H1 (cell line): ENCODE data around the gene DCX. TPM values are rescaled to one million over a fixed set of nuclear protein-coding genes. Genes with fewer than 3 reads are reported as not detected.

Experiments
- CTCF ChIA-PET: fragments of 300-600 bp; sonication (Branson Sonifier 250); formaldehyde crosslinking; loops from one replicate; lab custom pipeline; 2021; ENCODE audit not compliant: partially characterized antibody; lab: Charles Lee
- POLR2A ChIA-PET: fragments of 300-600 bp; sonication (Branson Sonifier 250); formaldehyde crosslinking; loops from one replicate; lab custom pipeline; 2021; ENCODE audit warnings: inconsistent platforms; ENCODE audit not compliant: partially characterized antibody; lab: Charles Lee
- DNase-seq, 2 experiments: peaks; one replicate each; pipeline versions ENCODE4 v3.0.0 to v3.0.0-alpha.2; 2010 to 2022; ENCODE audit warnings: low spot score in 2 of 2, low read depth in 1 of 2, mixed read lengths in 1 of 2
- FAIRE-seq: peaks from 2 replicates; lab custom pipeline; 2011; peaks lifted over from hg19 to GRCh38; lab: Jason Lieb, UNC
- H2AFZ ChIP-seq: 2 replicates; pipeline ENCODE4 v1.8.1; 2012; ENCODE audit warnings: low read length, inconsistent platforms
- H2AK5ac ChIP-seq: 2 replicates; pipeline ENCODE4 v1.6.1; 2013; ENCODE audit warnings: low read depth, low read length
- H2BK120ac ChIP-seq: replicated peaks from 2 replicates; pipeline ENCODE3; 2013; ENCODE audit warnings: low read depth, low read length, inconsistent platforms
- H2BK12ac ChIP-seq: 2 replicates; pipeline ENCODE4 v1.6.1; 2013; ENCODE audit warnings: low read depth, low read length
- H2BK15ac ChIP-seq: 2 replicates; pipeline ENCODE4 v1.6.1; 2013; ENCODE audit warnings: low read length
- H2BK20ac ChIP-seq: 2 replicates; pipeline ENCODE4 v1.6.1; 2013; ENCODE audit warnings: low read length
- H2BK5ac ChIP-seq: 2 replicates; pipeline ENCODE4 v1.6.1; 2013; ENCODE audit warnings: low read depth, low read length
- H3K14ac ChIP-seq: 2 replicates; pipeline ENCODE4 v1.6.1; 2013; ENCODE audit warnings: inconsistent platforms; ENCODE audit not compliant: insufficient read length
- H3K18ac ChIP-seq: 2 replicates; pipeline ENCODE4 v1.6.1; 2013; ENCODE audit warnings: low read length; ENCODE audit errors: extremely low read depth
- H3K23ac ChIP-seq: 2 replicates; pipeline ENCODE4 v1.6.1; 2013; ENCODE audit warnings: inconsistent platforms; ENCODE audit not compliant: insufficient read length
- H3K23me2 ChIP-seq: 2 replicates; pipeline ENCODE4 v1.6.1; 2013; ENCODE audit warnings: low read depth, low read length
- H3K27ac ChIP-seq: 2 replicates; pipeline ENCODE4 v1.6.1; 2011; ENCODE audit warnings: low read depth, low read length, inconsistent platforms
- H3K27me3 ChIP-seq, 4 experiments: replicated peaks in 1 of 4; 1 replicate in 1 of 4; 2 replicates in 3 of 4; pipeline versions ENCODE4 v1.6.1 to v1.8.1; 2011 to 2013; ENCODE audit warnings: low read length in 3 of 4, mild to moderate bottlenecking in 3 of 4, inconsistent platforms in 2 of 4, mixed read lengths in 2 of 4, moderate library complexity in 1 of 4; ENCODE audit not compliant: control insufficient read depth in 3 of 4, insufficient read depth in 3 of 4; ENCODE audit errors: extremely low read depth in 1 of 4
- H3K36me3 ChIP-seq, 4 experiments: 2 replicates each; pipeline versions ENCODE4 v1.6.1 to v1.8.1; 2011 to 2013; ENCODE audit warnings: mild to moderate bottlenecking in 4 of 4, low read length in 3 of 4, moderate library complexity in 2 of 4, control low read depth in 1 of 4, inconsistent platforms in 1 of 4; ENCODE audit not compliant: insufficient read depth in 4 of 4, control insufficient read depth in 2 of 4
- H3K4ac ChIP-seq: replicated peaks from 2 replicates; pipeline ENCODE3; 2013; ENCODE audit warnings: low read length, low read depth, mixed read lengths, inconsistent platforms; ENCODE audit not compliant: insufficient read length
- H3K4me1 ChIP-seq, 4 experiments: replicated peaks in 1 of 4; 1 replicate in 1 of 4; 2 replicates in 3 of 4; pipeline versions ENCODE4 v1.6.1 to v1.8.1; 2011 to 2013; ENCODE audit warnings: low read length in 3 of 4, inconsistent platforms in 2 of 4, mixed read lengths in 1 of 4; ENCODE audit not compliant: insufficient read depth in 4 of 4, control insufficient read depth in 3 of 4
- H3K4me2 ChIP-seq, 2 experiments: 2 replicates each; pipeline versions ENCODE4 v1.6.1 to v1.8.1; 2011 to 2013; ENCODE audit warnings: low read depth in 2 of 2, low read length in 2 of 2, control low read depth in 1 of 2, inconsistent platforms in 1 of 2, mild to moderate bottlenecking in 1 of 2; ENCODE audit not compliant: insufficient read depth in 1 of 2
- H3K4me3 ChIP-seq, 4 experiments: fragments of 200-600, 300-600 bp in 1 of 4; sonication (generic), shearing (Covaris generic), sonication (Bioruptor Twin) in 1 of 4; 2 replicates each; pipeline versions ENCODE4 v1.5.1 to v1.8.1; 2011 to 2016; ENCODE audit warnings: low read length in 4 of 4, low read depth in 3 of 4, control low read depth in 2 of 4, inconsistent platforms in 2 of 4, mild to moderate bottlenecking in 2 of 4, mixed read lengths in 1 of 4, moderate library complexity in 1 of 4; ENCODE audit not compliant: insufficient read depth in 2 of 4; ENCODE audit errors: extremely low read depth in 1 of 4
- H3K56ac ChIP-seq: replicated peaks from 2 replicates; pipeline ENCODE3; 2013; ENCODE audit warnings: low read depth, mild to moderate bottlenecking, mixed read lengths, low read length, inconsistent platforms; ENCODE audit not compliant: insufficient read length
- H3K79me1 ChIP-seq: 2 replicates; pipeline ENCODE4 v1.6.1; 2013; ENCODE audit warnings: low read depth, low read length, control low read depth
- H3K79me2 ChIP-seq, 2 experiments: 2 replicates each; pipeline versions ENCODE4 v1.6.1 to v1.8.1; 2012 to 2013; ENCODE audit warnings: low read length in 2 of 2, mild to moderate bottlenecking in 2 of 2, inconsistent platforms in 1 of 2; ENCODE audit not compliant: insufficient read depth in 2 of 2, control insufficient read depth in 1 of 2
- H3K9ac ChIP-seq, 4 experiments: replicated peaks in 1 of 4; 1 replicate in 1 of 4; 2 replicates in 3 of 4; pipeline versions ENCODE4 v1.6.1 to v1.8.1; 2011 to 2013; ENCODE audit warnings: low read depth in 3 of 4, low read length in 3 of 4, control low read depth in 2 of 4, mild to moderate bottlenecking in 2 of 4, moderate library complexity in 2 of 4, inconsistent platforms in 1 of 4; ENCODE audit errors: extremely low read depth in 1 of 4
- H3K9me3 ChIP-seq, 2 experiments: 2 replicates each; pipeline versions ENCODE4 v1.6.1 to v1.8.1; 2012 to 2013; ENCODE audit warnings: mild to moderate bottlenecking in 2 of 2, moderate library complexity in 2 of 2, control low read depth in 1 of 2, inconsistent platforms in 1 of 2, low read depth in 1 of 2, low read length in 1 of 2, mixed read lengths in 1 of 2; ENCODE audit not compliant: insufficient read depth in 2 of 2
- H4K20me1 ChIP-seq, 2 experiments: replicated peaks in 1 of 2; 2 replicates each; pipeline versions ENCODE3 to v1.8.1; 2011 to 2013; ENCODE audit warnings: inconsistent platforms in 2 of 2, low read length in 2 of 2, mild to moderate bottlenecking in 1 of 2; ENCODE audit not compliant: insufficient read depth in 2 of 2, control insufficient read depth in 1 of 2
- H4K5ac ChIP-seq: 2 replicates; pipeline ENCODE4 v1.6.1; 2013; ENCODE audit warnings: low read length, low read depth, mixed read lengths, inconsistent platforms; ENCODE audit not compliant: insufficient read length
- H4K8ac ChIP-seq: 2 replicates; pipeline ENCODE4 v1.8.0; 2013; ENCODE audit warnings: mild to moderate bottlenecking, moderate library complexity, low read length, inconsistent platforms; ENCODE audit not compliant: insufficient read depth; ENCODE audit errors: extremely low read depth
- H4K91ac ChIP-seq: replicated peaks from 2 replicates; pipeline ENCODE3; 2013; ENCODE audit warnings: low read length, mixed read lengths, inconsistent platforms; ENCODE audit not compliant: insufficient read length
- ASH2L ChIP-seq: fragments of 200-600, 300-600 bp; sonication (generic); IDR thresholded peaks from one replicate; pipeline ENCODE4 v1.7.1; 2017; ENCODE audit warnings: low read length
- CBX5 ChIP-seq: fragments of 300-800, 300-1000 bp; sonication (generic); IDR thresholded peaks from 2 replicates; pipeline ENCODE4 v1.7.1; 2016; ENCODE audit warnings: antibody characterized with exemption, low read length, low read depth
- CTBP2 ChIP-seq: IDR thresholded peaks from 2 replicates; pipeline ENCODE4 v1.7.0; 2011; ENCODE audit warnings: borderline replicate concordance, mild to moderate bottlenecking, moderate library complexity, mixed read lengths, low read length; ENCODE audit not compliant: insufficient read depth, insufficient read length
- EGR1 ChIP-seq: IDR thresholded peaks from 2 replicates; pipeline ENCODE4 v1.6.1; 2011; ENCODE audit warnings: low read depth, low read length, borderline replicate concordance
- GABPA ChIP-seq: IDR thresholded peaks from 2 replicates; pipeline ENCODE4 v1.6.1; 2011; ENCODE audit warnings: mild to moderate bottlenecking, low read length, moderate library complexity, borderline replicate concordance; ENCODE audit not compliant: insufficient read depth
- KDM1A ChIP-seq: fragments of 200-600, 300-600 bp; sonication (generic); IDR thresholded peaks from 2 replicates; pipeline ENCODE4 v1.7.1; 2016; ENCODE audit warnings: mild to moderate bottlenecking, low read length, borderline replicate concordance
- NRF1 ChIP-seq: IDR thresholded peaks from 2 replicates; pipeline ENCODE4 v1.6.1; 2011; ENCODE audit warnings: mild to moderate bottlenecking, low read depth, low read length, improper control_type of control experiment
- SIN3A ChIP-seq, 2 experiments: IDR thresholded peaks in 1 of 2; conservative IDR thresholded peaks in 1 of 2; 2 replicates each; pipeline ENCODE4 v1.6.1; 2011 to 2012; ENCODE audit warnings: low read length in 2 of 2, improper control_type of control experiment in 1 of 2, low read depth in 1 of 2, mild to moderate bottlenecking in 1 of 2
- SP1 ChIP-seq: IDR thresholded peaks from 2 replicates; pipeline ENCODE4 v1.6.1; 2011; ENCODE audit warnings: low read depth, low read length
- SP4 ChIP-seq: IDR thresholded peaks from 2 replicates; pipeline ENCODE4 v1.6.1; 2012; ENCODE audit warnings: low read length, inconsistent platforms
- YY1 ChIP-seq: IDR thresholded peaks from 2 replicates; pipeline ENCODE4 v1.6.1; 2011; ENCODE audit warnings: low read depth, mild to moderate bottlenecking, low read length
- WGBS, 2 experiments: shearing (Covaris generic) in 1 of 2; methylation state at CpG; one replicate each; pipeline versions ENCODE4 v1.1.6 to v1.1.7; 2013 to 2015; ENCODE audit warnings: low lambda C conversion rate in 2 of 2, mixed read lengths in 2 of 2, inconsistent platforms in 1 of 2, low coverage in 1 of 2, missing lambda C conversion rate in 1 of 2; ENCODE audit not compliant: insufficient replicate concordance in 2 of 2, insufficient coverage in 1 of 2, insufficient read length in 1 of 2; ENCODE audit errors: extremely low coverage in 1 of 2, missing lambda C conversion rate in 1 of 2; 5-methylcytosine and 5-hydroxymethylcytosine counted together
- polyA plus RNA-seq, 7 experiments: library from polyadenylated mRNA; depleted of rRNA in 3 of 7; stranded (reverse) in 5 of 7; unstranded in 2 of 7; fragments of >200 nt in 5 of 7; fragments of 200-250 nt in 2 of 7; gene quantifications; 1 replicate in 5 of 7; 2 replicates in 1 of 7; 4 replicates in 1 of 7; pipeline versions ENCODE4 v1.2.1 to v1.2.3, GENCODE V29; 2011 to 2013; ENCODE audit warnings: missing spikeins in 2 of 7, mixed read lengths in 2 of 7
- total RNA-seq: library from RNA; stranded (reverse); fragmentation: NEBNext Ultra II Directional; extraction: Animal tissue kit (Norgen Biotek cat#: 25700); gene quantifications from 2 replicates; pipeline ENCODE4 v1.2.1, GENCODE V29; 2021

DCX gene
- total and polyA plus RNA-seq, 2 of the 8 experiments (the other 6 are each of a cell fraction or from before 2014, with no cell fraction given), result 1.3 to 3.3 TPM

DNA sequence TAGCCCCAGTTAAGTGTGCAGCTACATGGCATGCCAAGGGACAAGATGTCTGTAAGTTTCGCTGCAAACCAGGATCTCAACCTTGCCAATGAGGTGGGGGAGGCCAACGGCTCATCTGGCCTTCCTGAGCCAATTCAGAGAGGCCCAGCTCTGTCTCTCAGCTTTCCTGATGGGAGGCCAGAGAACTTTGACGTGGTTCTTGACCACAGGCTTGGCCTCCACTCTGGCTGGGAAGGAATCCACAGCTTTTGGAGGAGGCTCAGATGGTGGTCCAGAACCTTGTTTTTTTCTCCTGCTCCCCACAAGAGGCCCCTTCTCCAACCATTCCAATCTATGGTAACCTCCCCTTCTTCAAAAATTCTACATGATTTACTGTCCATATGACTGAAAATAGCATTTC lies 151.5 kb downstream of the DCX start:
- no peak for TF ChIP-seq CBX5
- TF ChIP-seq GABPA, result no peak
- TF ChIP-seq SIN3A (conservative IDR thresholded peaks at IDR 0.05 in 1 of 2, IDR thresholded peaks at IDR 0.05 in 1 of 2; ENCODE audit: low read depth in 1 of 2, low read length in 2 of 2), result no peak
- TF ChIP-seq ASH2L, result no peak
- TF ChIP-seq YY1, result no peak
- TF ChIP-seq EGR1, result no peak
- TF ChIP-seq KDM1A, result no peak
- TF ChIP-seq SP4, result no peak
- no peak for TF ChIP-seq CTBP2
- no peak for TF ChIP-seq NRF1
- TF ChIP-seq SP1, result no peak
- H2BK15ac ChIP-seq, result no peak overlapping the region
- DNase-seq (no peak), FAIRE-seq (no peak)
- no peaks in the 10 kb centered on the region for H3K23me2 ChIP-seq
- ChIA-PET POLR2A (no interaction called here), CTCF (interaction anchor here (1.1 to 4.4 kb wide), 2 partner anchors 16 to 187 kb away, joined by 5 to 15 read pairs; no protein-coding TSS in a partner anchor)
- no peak overlapping the region for H3K9ac ChIP-seq
- H4K91ac ChIP-seq, result no peak overlapping the region
- no peak overlapping the region for H3K14ac ChIP-seq
- no peak overlapping the region for H2BK120ac ChIP-seq
- no peaks in the 10 kb centered on the region for H3K27me3 ChIP-seq
- no peaks in the 10 kb centered on the region for H4K20me1 ChIP-seq
- no peak overlapping the region for H4K8ac ChIP-seq
- no peak overlapping the region for H3K4ac ChIP-seq
- H2AK5ac ChIP-seq, result no peak overlapping the region
- H3K9me3 ChIP-seq, result no peaks in the 10 kb centered on the region
- no peak overlapping the region for H3K56ac ChIP-seq
- H3K79me1 ChIP-seq, result no peaks in the 10 kb centered on the region
- WGBS, 2 experiments, result 76% methylated on average over 3 of the region's 3 CpGs; no CpG with 5 or more reads in 1 of the 2 experiments
- H2AFZ ChIP-seq, result no peak overlapping the region
- no peaks in the 10 kb centered on the region for H3K36me3 ChIP-seq
- no peak overlapping the region for H3K27ac ChIP-seq
- no peak overlapping the region for H3K18ac ChIP-seq
- H3K4me1 ChIP-seq, result no peaks in the 10 kb centered on the region
- H2BK12ac ChIP-seq, result no peak overlapping the region
- no peak overlapping the region for H2BK5ac ChIP-seq
- H3K23ac ChIP-seq, result no peak overlapping the region
- H3K4me3 ChIP-seq, result no peak overlapping the region
- no peak overlapping the region for H2BK20ac ChIP-seq
- H3K4me2 ChIP-seq, result no peak overlapping the region
- H3K79me2 ChIP-seq, result no peaks in the 10 kb centered on the region
- no peak overlapping the region for H4K5ac ChIP-seq
